Measurements from ENCODE around the gene SLC1A4. TPM values are rescaled to one million over a fixed set of nuclear protein-coding genes. Genes with fewer than 3 reads are reported as not detected.

Gene SLC1A4
- total RNA-seq, 1 donor from 2014 or later = 45.9 TPM

- no peaks in the 10 kb centered on the region for H4K20me1 ChIP-seq (ENCODE audit: insufficient read depth, low read length)
- Mint-ChIP-seq H3K27me3 (ENCODE audit: low read depth, unreplicated experiment) (peaks cover 5% of the 10 kb centered on the region), H3K4me3 (ENCODE audit: unreplicated experiment) (no peak overlapping the region), H3K4me1 (ENCODE audit: low read depth, unreplicated experiment) (peaks cover 28% of the 10 kb centered on the region), H3K36me3 (ENCODE audit: low read depth, unreplicated experiment) (peaks cover 14% of the 10 kb centered on the region), H3K9me3 (ENCODE audit: unreplicated experiment) (no peaks in the 10 kb centered on the region), H3K27ac (ENCODE audit: unreplicated experiment) (no peak overlapping the region)
- H3K9me3 ChIP-seq (ENCODE audit: insufficient read depth, low read depth, low read length) = no peaks in the 10 kb centered on the region
- FAIRE-seq (no peak), DNase-seq (ENCODE audit: low read depth) (no peak)
- H3K9ac ChIP-seq (ENCODE audit: low read length) = no peak overlapping the region
- TF ChIP-seq CTCF (IDR thresholded peaks at IDR 0.05; ENCODE audit: insufficient read depth, low read depth, low read length) (no peak), EZH2 (IDR thresholded peaks at IDR 0.05; ENCODE audit: insufficient read depth, low read length) (no peak)
- H3K4me3 ChIP-seq (ENCODE audit: insufficient read depth, low read depth, low read length) = no peak overlapping the region
- no peak overlapping the region for H3K4me2 ChIP-seq (ENCODE audit: low read length)
- H3K27ac ChIP-seq (ENCODE audit: low read depth, low read length) = no peak overlapping the region
- H3K4me1 ChIP-seq (ENCODE audit: insufficient read depth, low read length) = peaks cover 10% of the 10 kb centered on the region
- no peaks in the 10 kb centered on the region for H3K27me3 ChIP-seq (ENCODE audit: insufficient read depth, low read length)
- H3K36me3 ChIP-seq (ENCODE audit: insufficient read depth, low read length) = no peaks in the 10 kb centered on the region
- H3K79me2 ChIP-seq (ENCODE audit: insufficient read depth, low read length) = no peaks in the 10 kb centered on the region
- H2AFZ ChIP-seq (ENCODE audit: low read depth, low read length) = no peak overlapping the region
Observed at GRCh38 chr2:65026704-65027464, 37.7 kb downstream of the SLC1A4 start.

DNA sequence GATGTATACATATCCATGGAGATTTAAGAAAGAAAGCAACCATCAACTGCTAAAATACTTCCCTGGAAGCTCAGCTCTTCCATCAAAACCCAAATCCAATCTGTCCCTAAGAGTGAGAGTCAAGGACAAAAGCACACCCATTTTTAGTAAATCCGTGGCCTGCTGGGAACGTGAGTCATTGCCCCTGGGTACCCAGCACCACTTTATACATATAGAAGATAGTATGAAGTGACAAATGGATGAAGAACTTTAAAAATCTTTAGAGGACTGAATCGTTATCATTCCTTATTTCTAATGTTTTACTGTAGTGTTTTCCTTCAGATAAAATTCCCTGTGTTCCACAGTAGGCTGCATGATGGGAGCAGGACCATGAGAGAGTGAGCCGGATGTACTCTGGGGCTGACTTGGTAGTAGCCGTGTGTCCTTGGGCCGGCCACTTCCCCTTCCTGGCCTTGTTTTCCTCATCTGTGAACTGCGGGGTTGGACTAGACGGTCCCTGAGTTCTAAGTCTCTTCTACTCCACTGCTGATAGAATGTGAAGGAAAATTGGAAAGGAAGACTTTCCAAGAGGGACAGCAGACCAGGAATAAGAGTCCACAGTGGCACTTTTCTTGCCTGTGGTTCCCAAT is 38.5 kb downstream of the SLC1A4 start:
- Histone ChIP-seq H3K4me1 (ENCODE audit: insufficient read depth, low read length) (peaks cover 10% of the 10 kb centered on the region), H3K9ac (ENCODE audit: low read length) (no peak overlapping the region), H3K27me3 (ENCODE audit: insufficient read depth, low read length) (no peaks in the 10 kb centered on the region), H4K20me1 (ENCODE audit: insufficient read depth, low read length) (no peaks in the 10 kb centered on the region), H3K36me3 (ENCODE audit: insufficient read depth, low read length) (no peaks in the 10 kb centered on the region), H3K4me3 (ENCODE audit: insufficient read depth, low read depth, low read length) (no peak overlapping the region), H2AFZ (ENCODE audit: low read depth, low read length) (no peak overlapping the region), H3K9me3 (ENCODE audit: insufficient read depth, low read depth, low read length) (no peaks in the 10 kb centered on the region), H3K4me2 (ENCODE audit: low read length) (no peak overlapping the region), H3K79me2 (ENCODE audit: insufficient read depth, low read length) (no peaks in the 10 kb centered on the region), H3K27ac (ENCODE audit: low read depth, low read length) (peak overlapping the region; percentile 27)
- Mint-ChIP-seq H3K36me3 (ENCODE audit: low read depth, unreplicated experiment) (peaks cover 7% of the 10 kb centered on the region), H3K9me3 (ENCODE audit: unreplicated experiment) (no peaks in the 10 kb centered on the region), H3K4me1 (ENCODE audit: low read depth, unreplicated experiment) (peaks cover 28% of the 10 kb centered on the region), H3K27ac (ENCODE audit: unreplicated experiment) (no peak overlapping the region), H3K27me3 (ENCODE audit: low read depth, unreplicated experiment) (peaks cover 6% of the 10 kb centered on the region), H3K4me3 (ENCODE audit: unreplicated experiment) (no peak overlapping the region)
- DNase-seq (ENCODE audit: low read depth) = no peak
- no peak for TF ChIP-seq CTCF (IDR thresholded peaks at IDR 0.05; ENCODE audit: insufficient read depth, low read depth, low read length)
- no peak for TF ChIP-seq EZH2 (IDR thresholded peaks at IDR 0.05; ENCODE audit: insufficient read depth, low read length)
- no peak for FAIRE-seq
